GM20000 (cell line): ENCODE measurements around the gene ZNF189.
A peak's percentile ranks its signal among the peaks of the same experiment; 100 is the strongest.

Experiments
- DNase-seq: peaks from one replicate; pipeline ENCODE4 v3.0.0; 2012; ENCODE audit warnings: low spot score
- CTCF ChIP-seq: IDR thresholded peaks from 2 replicates; pipeline ENCODE4 v1.5.1; 2012; ENCODE audit warnings: mild to moderate bottlenecking, control low read depth; ENCODE audit errors: extremely low read depth, missing control alignments

ZNF189 gene

GRCh38 chr9:101394687-101395086 lies 4.0 kb upstream of the ZNF189 start:
- TF ChIP-seq CTCF, result no peak
- DNase-seq, result no peak

GRCh38 chr9:101397746-101398067 lies 944 bp upstream of the ZNF189 start:
- no peak for DNase-seq
- no peak for TF ChIP-seq CTCF

GRCh38 chr9:101398930-101399642 lies 435 bp downstream of the ZNF189 start:
- peak; percentile 6 for DNase-seq
- TF ChIP-seq CTCF, result no peak

DNA sequence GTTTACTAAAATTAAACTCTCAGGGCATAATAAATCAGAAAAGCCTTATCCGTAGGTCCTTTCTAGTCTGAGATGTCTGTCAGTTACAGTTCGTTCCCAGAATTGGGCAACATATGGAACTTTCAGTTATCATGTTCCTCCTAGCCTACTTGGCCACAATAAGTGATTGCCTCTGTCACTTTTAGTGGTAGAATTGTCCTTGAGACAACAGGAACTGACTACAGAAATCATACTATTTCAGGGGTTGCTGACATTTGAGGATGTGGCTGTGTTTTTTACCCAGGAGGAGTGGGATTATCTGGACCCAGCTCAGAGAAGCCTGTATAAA lies 956 bp downstream of the ZNF189 start:
- DNase-seq, result no peak
- no peak for TF ChIP-seq CTCF

DNA sequence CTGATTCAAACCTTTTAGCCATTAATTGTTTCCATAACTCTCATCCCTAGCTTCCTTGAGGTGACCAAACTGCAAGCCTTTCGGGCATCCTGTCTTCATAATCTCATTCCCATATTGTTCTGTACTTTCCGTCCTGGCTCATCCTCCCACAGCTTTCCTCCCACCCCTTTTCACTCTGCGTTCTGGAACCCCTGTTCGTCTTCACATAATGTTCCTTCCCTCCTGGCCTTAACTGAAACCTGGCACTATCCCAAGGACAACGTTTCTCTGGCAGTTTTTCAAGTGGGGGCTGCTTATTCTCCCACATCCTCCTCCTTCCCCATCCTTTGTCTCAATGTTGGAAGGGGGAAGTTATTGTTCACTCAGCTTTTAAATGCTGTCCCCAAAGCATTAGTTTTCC lies 1.5 kb downstream of the ZNF189 start:
- DNase-seq, result no peak
- TF ChIP-seq CTCF, result no peak

DNA sequence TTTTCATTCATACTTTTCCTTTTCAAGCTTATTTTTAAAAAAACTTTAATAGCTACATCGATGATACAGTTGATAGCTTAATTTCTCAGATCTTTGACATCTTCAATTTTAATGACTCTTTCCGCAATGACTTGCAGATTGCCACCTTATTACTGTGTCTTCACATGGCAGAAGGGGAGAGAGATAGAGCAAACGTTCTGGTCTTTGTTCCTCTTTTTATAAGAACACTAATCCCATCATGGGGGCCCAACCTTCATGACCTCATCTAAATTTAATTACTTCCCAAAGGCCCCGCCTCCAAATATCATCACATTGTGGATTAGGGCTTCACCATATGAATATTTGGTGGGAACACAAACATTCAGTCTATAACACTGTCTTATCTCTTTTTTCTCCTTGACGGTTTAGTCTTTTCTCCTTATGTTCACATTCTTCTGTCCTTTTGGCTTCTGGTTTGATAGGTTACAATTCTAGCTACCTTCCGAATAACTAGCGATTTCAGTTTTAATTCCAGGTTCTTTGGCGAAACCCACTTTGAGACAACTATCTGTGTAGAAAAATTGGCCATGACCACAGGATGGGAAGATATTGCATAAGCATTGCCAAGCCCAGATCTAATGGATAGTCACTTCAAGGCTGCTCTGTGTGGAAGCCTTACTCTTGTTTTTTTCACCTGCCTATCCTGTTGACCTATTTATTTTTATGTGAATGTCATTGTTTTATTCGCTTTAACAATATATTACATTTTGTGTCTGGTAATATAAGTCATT lies 5.0 kb downstream of the ZNF189 start:
- TF ChIP-seq CTCF, result no peak
- DNase-seq, result no peak

DNA sequence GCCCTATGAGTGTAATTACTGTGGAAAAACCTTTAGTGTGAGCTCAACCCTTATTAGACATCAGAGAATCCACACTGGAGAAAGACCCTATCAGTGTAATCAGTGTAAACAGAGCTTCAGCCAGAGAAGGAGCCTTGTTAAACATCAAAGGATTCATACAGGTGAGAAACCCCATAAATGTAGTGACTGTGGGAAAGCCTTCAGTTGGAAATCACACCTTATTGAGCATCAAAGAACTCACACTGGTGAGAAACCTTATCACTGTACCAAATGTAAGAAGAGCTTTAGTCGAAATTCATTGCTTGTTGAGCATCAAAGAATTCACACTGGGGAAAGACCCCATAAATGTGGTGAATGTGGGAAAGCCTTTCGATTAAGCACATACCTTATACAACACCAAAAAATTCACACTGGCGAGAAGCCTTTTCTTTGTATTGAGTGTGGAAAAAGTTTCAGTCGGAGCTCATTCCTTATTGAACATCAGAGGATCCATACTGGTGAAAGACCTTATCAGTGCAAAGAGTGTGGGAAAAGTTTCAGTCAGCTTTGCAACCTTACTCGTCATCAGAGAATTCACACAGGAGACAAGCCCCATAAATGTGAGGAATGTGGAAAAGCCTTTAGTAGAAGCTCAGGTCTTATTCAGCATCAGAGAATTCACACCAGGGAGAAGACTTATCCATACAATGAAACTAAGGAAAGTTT lies 9.9 kb downstream of the ZNF189 start:
- DNase-seq, result no peak
- no peak for TF ChIP-seq CTCF
